K562 (cell line): Measurements from ENCODE around the gene PXK. TPM values are rescaled to one million over a fixed set of nuclear protein-coding genes. Genes with fewer than 3 reads are reported as not detected.

ENCODE experiments used
- ATAC-seq: fragments of 200-7000 bp; cut with Tn5 transposase; 3 replicates; pipeline ENCODE4 v1.9.1; 2020; ENCODE audit warnings: moderate library complexity
- BruUV-seq: library from RNA; stranded (reverse); fragments of 400-500 nt; replicated peaks from 2 replicates; lab custom pipeline; 2021; lab: Mats Ljungman, UMichigan
- CTCF ChIA-PET: fragments of 300-600 bp; formaldehyde crosslinking; extraction: SDS; loops from one replicate; lab custom pipeline; 2021; ENCODE audit warnings: low intra/inter-chr PET ratio; lab: Yijun Ruan, JAX
- POLR2A ChIA-PET: fragments of 300-600, 350-650 bp; sonication (Branson Sonifier 250); formaldehyde crosslinking; extraction: SDS; loops from one replicate; lab custom pipeline; 2021; ENCODE audit warnings: antibody characterized with exemption, inconsistent platforms; lab: Yijun Ruan, JAX
- DNase-seq, 4 experiments: peaks; one replicate each; pipeline versions ENCODE4 v3.0.0 to v3.0.0-alpha.2; 2011 to 2018; ENCODE audit warnings: low spot score in 3 of 4, mixed read lengths in 3 of 4; ENCODE audit errors: extremely low read depth in 1 of 4
- FAIRE-seq: peaks from 2 replicates; lab custom pipeline; 2011; peaks lifted over from hg19 to GRCh38; lab: Jason Lieb, UNC
- H2AFZ ChIP-seq: 2 replicates; pipeline ENCODE4 v1.6.0; 2011; ENCODE audit warnings: low read depth, low read length, control low read depth, inconsistent platforms
- H3K27ac ChIP-seq: fragments of 200-600 bp; 3 replicates; pipeline ENCODE4 v1.8.0; 2011; ENCODE audit warnings: low read depth, mild to moderate bottlenecking, control low read depth, inconsistent platforms, low read length, moderate library complexity, mixed read lengths; ENCODE audit errors: extremely low read depth
- H3K27me3 ChIP-seq, 2 experiments: fragments of 300-600 bp in 1 of 2; 2 replicates in 1 of 2; 3 replicates in 1 of 2; pipeline versions ENCODE4 v1.6.0 to v1.8.0; 2011; ENCODE audit warnings: inconsistent platforms in 2 of 2, low read length in 2 of 2, mild to moderate bottlenecking in 1 of 2, mixed read lengths in 1 of 2, moderate library complexity in 1 of 2; ENCODE audit not compliant: control insufficient read depth in 2 of 2, insufficient read depth in 2 of 2
- H3K36me3 ChIP-seq: fragments of 300-600 bp; 3 replicates; pipeline ENCODE4 v1.8.0; 2011; ENCODE audit warnings: mild to moderate bottlenecking, low read length, inconsistent platforms; ENCODE audit not compliant: control insufficient read depth, insufficient read depth
- H3K4me1 ChIP-seq, 2 experiments: fragments of 200-600 bp in 1 of 2; replicated peaks in 1 of 2; 2 replicates in 1 of 2; 3 replicates in 1 of 2; pipeline versions ENCODE4 v1.5.1 to v1.8.0; 2011; ENCODE audit warnings: inconsistent platforms in 2 of 2, low read length in 2 of 2, mild to moderate bottlenecking in 1 of 2, mixed read lengths in 1 of 2, moderate library complexity in 1 of 2; ENCODE audit not compliant: control insufficient read depth in 2 of 2, insufficient read depth in 2 of 2
- H3K4me2 ChIP-seq: 2 replicates; pipeline ENCODE4 v1.6.1; 2011; ENCODE audit warnings: low read length, control low read depth, inconsistent platforms, mixed read lengths; ENCODE audit not compliant: insufficient read depth
- H3K4me3 ChIP-seq: fragments of 200-600 bp; sonication (generic), shearing (Covaris generic); 2 replicates; pipeline ENCODE4 v1.5.1; 2016; ENCODE audit warnings: control low read depth, inconsistent platforms
- H3K79me2 ChIP-seq: fragments of 200-600 bp; 3 replicates; pipeline ENCODE4 v1.8.0; 2011; ENCODE audit warnings: low read length, inconsistent platforms; ENCODE audit not compliant: control insufficient read depth, insufficient read depth
- H3K9ac ChIP-seq, 2 experiments: 2 replicates each; pipeline versions ENCODE4 v1.6.0 to v1.6.1; 2011; ENCODE audit warnings: low read depth in 2 of 2, low read length in 2 of 2, control low read depth in 1 of 2, inconsistent platforms in 1 of 2, mild to moderate bottlenecking in 1 of 2, mixed read lengths in 1 of 2; ENCODE audit not compliant: insufficient read depth in 1 of 2
- H3K9me1 ChIP-seq: one replicate; pipeline ENCODE4 v1.6.0; 2011; ENCODE audit warnings: inconsistent platforms, mild to moderate bottlenecking, low read length, moderate library complexity; ENCODE audit not compliant: control insufficient read depth, insufficient read depth
- H3K9me3 ChIP-seq: replicated peaks from 2 replicates; pipeline ENCODE4 v1.5.1; 2011; ENCODE audit warnings: low read depth, low read length, inconsistent platforms; ENCODE audit not compliant: control insufficient read depth, insufficient read depth
- H4K20me1 ChIP-seq: replicated peaks from 2 replicates; pipeline ENCODE4 v1.6.1; 2011; ENCODE audit warnings: low read length, inconsistent platforms, mixed read lengths; ENCODE audit not compliant: control insufficient read depth, insufficient read depth
- CBFA2T3 ChIP-seq: fragments of 450-650 bp; IDR thresholded peaks from 2 replicates; pipeline ENCODE4 v1.6.1; 2017
- MYNN ChIP-seq, 2 experiments: sonication (generic); formaldehyde crosslinking in 1 of 2; IDR thresholded peaks; 2 replicates each; pipeline versions ENCODE4 v1.5.0 to v1.6.1; 2016 to 2020; ENCODE audit warnings: antibody characterized with exemption in 1 of 2, missing genetic modification reagents in 1 of 2
- PTTG1 ChIP-seq: fragments of 450-650 bp; IDR thresholded peaks from 2 replicates; pipeline ENCODE4 v1.6.1; 2016; ENCODE audit warnings: low read depth, mild to moderate bottlenecking, missing genetic modification characterization, missing compliant biosample characterization
- ZNF24 ChIP-seq: fragments of 450-650 bp; IDR thresholded peaks from 2 replicates; pipeline ENCODE4 v1.6.1; 2016
- WGBS: fragments of 100-300 bp; shearing (Covaris generic); methylation state at CpG from one replicate; pipeline ENCODE4 v1.1.6; 2016; ENCODE audit warnings: low coverage, mixed read lengths; ENCODE audit not compliant: insufficient coverage; ENCODE audit errors: missing lambda C conversion rate; 5-methylcytosine and 5-hydroxymethylcytosine counted together
- in situ Hi-C: fragments of 300-500 bp; cut with MboI; formaldehyde crosslinking; loops from 4 replicates; pipeline ENCODE4 v1.15.0; 2018; ENCODE audit warnings: inconsistent platforms, mixed read lengths
- intact Hi-C: fragments of 100-400 bp; cut with micrococcal nuclease; formaldehyde crosslinking; loops from 2 replicates; pipeline ENCODE4 v1.14.2; 2022
- polyA plus RNA-seq, 8 experiments: library from polyadenylated mRNA; depleted of rRNA in 4 of 8; stranded (reverse) in 5 of 8; unstranded in 3 of 8; fragments of >200 nt; fragmentation: Nextera tagmentation in 2 of 8; fragmentation: Illumina TruSeq in 1 of 8; extraction: Ambion mirVana in 2 of 8; extraction: Trizol in 1 of 8; gene quantifications; 2 replicates each; pipeline versions ENCODE4 v1.2.1 to v1.2.3, GENCODE V29; 2011 to 2014; ENCODE audit warnings: inconsistent platforms in 1 of 8, missing spikeins in 1 of 8
- total RNA-seq, 7 experiments: library from RNA; depleted of rRNA in 6 of 7; stranded (reverse); fragments of >200 nt in 6 of 7; fragmentation: Illumina TruSeq in 2 of 7; extraction: Trizol in 2 of 7; gene quantifications; 2 replicates each; pipeline versions ENCODE4 v1.2.1 to v1.2.3, GENCODE V29; 2011 to 2021; ENCODE audit warnings: low replicate concordance in 1 of 7
- TF ChIP-seq, protein P1 (sequence below), 2 experiments: fragments of 450-650 bp in 1 of 2; sonication (generic) in 1 of 2; formaldehyde crosslinking; conservative IDR thresholded peaks; 2 replicates each; pipeline versions ENCODE4 v1.4.0 to v1.8.1; 2020 to 2022; ENCODE audit warnings: mild to moderate bottlenecking in 1 of 2, missing genetic modification reagents in 1 of 2
- TF ChIP-seq, protein P2 (sequence below): sonication (generic); formaldehyde crosslinking; IDR thresholded peaks from 2 replicates; pipeline ENCODE4 v1.8.0; 2022; ENCODE audit warnings: mild to moderate bottlenecking, missing genetic modification reagents

The PXK gene
- total and polyA plus RNA-seq, 9 of the 15 experiments (the other 6 are each of a cell fraction or from before 2014, with no cell fraction given), result 3.3 to 19.9 (median 11.3) TPM

- FAIRE-seq (no peak), ATAC-seq (no peak), DNase-seq (no peak)
- 72% methylated on average over 4 of the region's 4 CpGs for WGBS
- POLR2A ChIA-PET, result interaction anchor here (0.6 kb wide), 1 partner anchor 10 kb away, joined by 3 read pairs; no protein-coding TSS in a partner anchor
- no peak overlapping the region for H3K4me3 ChIP-seq
- TF ChIP-seq, protein P1, sequence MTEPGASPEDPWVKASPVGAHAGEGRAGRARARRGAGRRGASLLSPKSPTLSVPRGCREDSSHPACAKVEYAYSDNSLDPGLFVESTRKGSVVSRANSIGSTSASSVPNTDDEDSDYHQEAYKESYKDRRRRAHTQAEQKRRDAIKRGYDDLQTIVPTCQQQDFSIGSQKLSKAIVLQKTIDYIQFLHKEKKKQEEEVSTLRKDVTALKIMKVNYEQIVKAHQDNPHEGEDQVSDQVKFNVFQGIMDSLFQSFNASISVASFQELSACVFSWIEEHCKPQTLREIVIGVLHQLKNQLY (CRISPR knock-in tag; conservative IDR thresholded peaks at IDR 0.05), result no peak
- TF ChIP-seq, protein P2, sequence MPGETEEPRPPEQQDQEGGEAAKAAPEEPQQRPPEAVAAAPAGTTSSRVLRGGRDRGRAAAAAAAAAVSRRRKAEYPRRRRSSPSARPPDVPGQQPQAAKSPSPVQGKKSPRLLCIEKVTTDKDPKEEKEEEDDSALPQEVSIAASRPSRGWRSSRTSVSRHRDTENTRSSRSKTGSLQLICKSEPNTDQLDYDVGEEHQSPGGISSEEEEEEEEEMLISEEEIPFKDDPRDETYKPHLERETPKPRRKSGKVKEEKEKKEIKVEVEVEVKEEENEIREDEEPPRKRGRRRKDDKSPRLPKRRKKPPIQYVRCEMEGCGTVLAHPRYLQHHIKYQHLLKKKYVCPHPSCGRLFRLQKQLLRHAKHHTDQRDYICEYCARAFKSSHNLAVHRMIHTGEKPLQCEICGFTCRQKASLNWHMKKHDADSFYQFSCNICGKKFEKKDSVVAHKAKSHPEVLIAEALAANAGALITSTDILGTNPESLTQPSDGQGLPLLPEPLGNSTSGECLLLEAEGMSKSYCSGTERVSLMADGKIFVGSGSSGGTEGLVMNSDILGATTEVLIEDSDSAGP (CRISPR knock-in tag), result no peak
- TF ChIP-seq CBFA2T3 (no peak), PTTG1 (tag) (no peak), MYNN (IDR thresholded peaks at IDR 0.05) (peak; percentile 88), MYNN (CRISPR knock-in tag; IDR thresholded peaks at IDR 0.05) (no peak), ZNF24 (no peak)
- no peak overlapping the region for H3K27ac ChIP-seq
- no peaks in the 10 kb centered on the region for H4K20me1 ChIP-seq
- H3K9ac ChIP-seq, result no peak overlapping the region
- BruUV-seq, result no TSS peak
- no peaks in the 10 kb centered on the region for H3K27me3 ChIP-seq
- H3K4me2 ChIP-seq, result no peak overlapping the region
- H3K79me2 ChIP-seq, result no peaks in the 10 kb centered on the region
- no peaks in the 10 kb centered on the region for H3K9me3 ChIP-seq
- no peak overlapping the region for H2AFZ ChIP-seq
- intact Hi-C loops, result no loop called here
- CTCF ChIA-PET, result no interaction called here
- no peaks in the 10 kb centered on the region for H3K36me3 ChIP-seq
- no peaks in the 10 kb centered on the region for H3K4me1 ChIP-seq
- in situ Hi-C loops, result no loop called here
- no peaks in the 10 kb centered on the region for H3K9me1 ChIP-seq
Observed at GRCh38 chr3:58379351-58380073, 46.8 kb downstream of the PXK start.
